SK-N-SH (cell line): ENCODE measurements around the gene HEXIM1.

ENCODE experiments used
- ELF1 ChIP-seq: IDR thresholded peaks from 2 replicates; pipeline ENCODE4 v1.4.0; 2012
- EP300 ChIP-seq, 2 experiments: IDR thresholded peaks; 2 replicates each; pipeline versions ENCODE4 v1.4.0 to v1.6.1; 2012; ENCODE audit warnings: borderline replicate concordance in 1 of 2, low read depth in 1 of 2, low read length in 1 of 2
- EZH2phosphoT487 ChIP-seq: fragments of 200-600 bp; sonication (generic); IDR thresholded peaks from 2 replicates; pipeline ENCODE4 v1.6.1; 2017; ENCODE audit warnings: low read depth, mixed run types, mild to moderate bottlenecking, antibody characterized with exemption, moderate library complexity, borderline replicate concordance
- GABPA ChIP-seq: IDR thresholded peaks from 2 replicates; pipeline ENCODE4 v1.4.0; 2012; ENCODE audit warnings: low read depth, mild to moderate bottlenecking
- JUND ChIP-seq: IDR thresholded peaks from 2 replicates; pipeline ENCODE4 v1.4.0; 2012
- MXI1 ChIP-seq: IDR thresholded peaks from 2 replicates; pipeline ENCODE4 v1.6.1; 2012; ENCODE audit warnings: mild to moderate bottlenecking, low read depth, low read length, improper control_type of control experiment
- NRF1 ChIP-seq: IDR thresholded peaks from 2 replicates; pipeline ENCODE4 v1.6.1; 2012; ENCODE audit warnings: low read depth, mild to moderate bottlenecking, low read length
- RAD21 ChIP-seq: IDR thresholded peaks from 2 replicates; pipeline ENCODE4 v1.6.1; 2012; ENCODE audit warnings: mild to moderate bottlenecking, low read length
- RCOR1 ChIP-seq: fragments of 150-350 bp; IDR thresholded peaks from 2 replicates; pipeline ENCODE4 v1.6.1; 2017; ENCODE audit warnings: antibody characterized with exemption, low read length
- TAF1 ChIP-seq: IDR thresholded peaks from 2 replicates; pipeline ENCODE4 v1.6.1; 2012; ENCODE audit warnings: low read depth, mild to moderate bottlenecking, low read length, moderate library complexity, borderline replicate concordance
- TEAD4 ChIP-seq: IDR thresholded peaks from 2 replicates; pipeline ENCODE4 v1.4.0; 2012; ENCODE audit warnings: mild to moderate bottlenecking, borderline replicate concordance; ENCODE audit not compliant: insufficient read depth
- YY1 ChIP-seq: IDR thresholded peaks from 2 replicates; pipeline ENCODE4 v1.4.0; 2012; ENCODE audit warnings: low read depth, mild to moderate bottlenecking
- TF ChIP-seq, protein P1 (sequence below): fragments of 150-350 bp; IDR thresholded peaks from 2 replicates; pipeline ENCODE4 v1.6.1; 2016; ENCODE audit warnings: mild to moderate bottlenecking, low read depth, low read length
- TF ChIP-seq, protein P2 (sequence below): fragments of 200-600 bp; sonication (generic); IDR thresholded peaks from 2 replicates; pipeline ENCODE4 v1.6.1; 2017; ENCODE audit warnings: antibody characterized with exemption, mild to moderate bottlenecking, moderate library complexity

DNA sequence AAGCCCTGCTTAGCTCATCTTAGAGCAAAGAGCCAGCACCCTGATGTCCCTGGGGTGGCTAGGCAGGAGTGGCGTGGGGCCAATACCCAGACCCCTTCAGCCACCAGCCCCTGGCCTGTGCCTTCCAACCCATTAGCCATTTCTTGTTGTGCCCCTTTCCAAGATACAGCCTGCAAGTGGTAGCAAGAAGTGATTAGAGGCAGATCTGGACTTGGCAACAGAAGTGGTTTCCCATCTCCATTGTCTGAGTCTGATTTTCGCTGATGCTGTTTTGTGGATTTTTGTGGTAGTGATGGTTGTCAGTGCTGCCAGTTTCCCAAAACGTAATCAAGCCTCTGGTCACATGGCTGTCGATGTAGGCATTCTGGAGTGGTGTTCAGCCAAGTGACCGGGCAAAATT, 41.7 kb upstream of the HEXIM1 start:
- no peak for TF ChIP-seq JUND
- TF ChIP-seq EP300 (IDR thresholded peaks at IDR 0.05; ENCODE audit: borderline replicate concordance in 1 of 2, low read depth in 1 of 2, low read length in 1 of 2) = no peak
- no peak for TF ChIP-seq ELF1
- TF ChIP-seq, protein P1, sequence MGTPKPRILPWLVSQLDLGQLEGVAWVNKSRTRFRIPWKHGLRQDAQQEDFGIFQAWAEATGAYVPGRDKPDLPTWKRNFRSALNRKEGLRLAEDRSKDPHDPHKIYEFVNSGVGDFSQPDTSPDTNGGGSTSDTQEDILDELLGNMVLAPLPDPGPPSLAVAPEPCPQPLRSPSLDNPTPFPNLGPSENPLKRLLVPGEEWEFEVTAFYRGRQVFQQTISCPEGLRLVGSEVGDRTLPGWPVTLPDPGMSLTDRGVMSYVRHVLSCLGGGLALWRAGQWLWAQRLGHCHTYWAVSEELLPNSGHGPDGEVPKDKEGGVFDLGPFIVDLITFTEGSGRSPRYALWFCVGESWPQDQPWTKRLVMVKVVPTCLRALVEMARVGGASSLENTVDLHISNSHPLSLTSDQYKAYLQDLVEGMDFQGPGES = no peak
- no peak for TF ChIP-seq TAF1
- TF ChIP-seq, protein P2, sequence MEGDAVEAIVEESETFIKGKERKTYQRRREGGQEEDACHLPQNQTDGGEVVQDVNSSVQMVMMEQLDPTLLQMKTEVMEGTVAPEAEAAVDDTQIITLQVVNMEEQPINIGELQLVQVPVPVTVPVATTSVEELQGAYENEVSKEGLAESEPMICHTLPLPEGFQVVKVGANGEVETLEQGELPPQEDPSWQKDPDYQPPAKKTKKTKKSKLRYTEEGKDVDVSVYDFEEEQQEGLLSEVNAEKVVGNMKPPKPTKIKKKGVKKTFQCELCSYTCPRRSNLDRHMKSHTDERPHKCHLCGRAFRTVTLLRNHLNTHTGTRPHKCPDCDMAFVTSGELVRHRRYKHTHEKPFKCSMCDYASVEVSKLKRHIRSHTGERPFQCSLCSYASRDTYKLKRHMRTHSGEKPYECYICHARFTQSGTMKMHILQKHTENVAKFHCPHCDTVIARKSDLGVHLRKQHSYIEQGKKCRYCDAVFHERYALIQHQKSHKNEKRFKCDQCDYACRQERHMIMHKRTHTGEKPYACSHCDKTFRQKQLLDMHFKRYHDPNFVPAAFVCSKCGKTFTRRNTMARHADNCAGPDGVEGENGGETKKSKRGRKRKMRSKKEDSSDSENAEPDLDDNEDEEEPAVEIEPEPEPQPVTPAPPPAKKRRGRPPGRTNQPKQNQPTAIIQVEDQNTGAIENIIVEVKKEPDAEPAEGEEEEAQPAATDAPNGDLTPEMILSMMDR = no peak
- no peak for TF ChIP-seq RCOR1
- no peak for TF ChIP-seq MXI1
- TF ChIP-seq EZH2phosphoT487 = no peak
- TF ChIP-seq NRF1 = no peak
- TF ChIP-seq RAD21 = no peak
- TF ChIP-seq TEAD4 = no peak
- TF ChIP-seq GABPA = no peak
- no peak for TF ChIP-seq YY1
